B cell (primary cell): ENCODE measurements around the gene STIMATE.

Experiments
- EZH2 ChIP-seq: IDR thresholded peaks from 2 replicates; pipeline ENCODE4 v1.6.1; 2012; ENCODE audit warnings: borderline replicate concordance, low read depth, mild to moderate bottlenecking, moderate library complexity, low read length; ENCODE audit not compliant: insufficient read depth, poor library complexity, severe bottlenecking
- TF ChIP-seq, protein P1 (sequence below): fragments of 200-600 bp; IDR thresholded peaks from one replicate; pipeline ENCODE4 v1.8.0; 2022; ENCODE audit warnings: antibody characterized with exemption, mild to moderate bottlenecking

GRCh38 chr3:52813810-52814209, 83.5 kb downstream of the STIMATE start:
- TF ChIP-seq EZH2, result no peak
- TF ChIP-seq, protein P1, sequence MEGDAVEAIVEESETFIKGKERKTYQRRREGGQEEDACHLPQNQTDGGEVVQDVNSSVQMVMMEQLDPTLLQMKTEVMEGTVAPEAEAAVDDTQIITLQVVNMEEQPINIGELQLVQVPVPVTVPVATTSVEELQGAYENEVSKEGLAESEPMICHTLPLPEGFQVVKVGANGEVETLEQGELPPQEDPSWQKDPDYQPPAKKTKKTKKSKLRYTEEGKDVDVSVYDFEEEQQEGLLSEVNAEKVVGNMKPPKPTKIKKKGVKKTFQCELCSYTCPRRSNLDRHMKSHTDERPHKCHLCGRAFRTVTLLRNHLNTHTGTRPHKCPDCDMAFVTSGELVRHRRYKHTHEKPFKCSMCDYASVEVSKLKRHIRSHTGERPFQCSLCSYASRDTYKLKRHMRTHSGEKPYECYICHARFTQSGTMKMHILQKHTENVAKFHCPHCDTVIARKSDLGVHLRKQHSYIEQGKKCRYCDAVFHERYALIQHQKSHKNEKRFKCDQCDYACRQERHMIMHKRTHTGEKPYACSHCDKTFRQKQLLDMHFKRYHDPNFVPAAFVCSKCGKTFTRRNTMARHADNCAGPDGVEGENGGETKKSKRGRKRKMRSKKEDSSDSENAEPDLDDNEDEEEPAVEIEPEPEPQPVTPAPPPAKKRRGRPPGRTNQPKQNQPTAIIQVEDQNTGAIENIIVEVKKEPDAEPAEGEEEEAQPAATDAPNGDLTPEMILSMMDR, result no peak
